Endodermal cell (in vitro differentiated cells): ENCODE measurements around the gene SPATA6L. TPM values are rescaled to one million over a fixed set of nuclear protein-coding genes. Genes with fewer than 3 reads are reported as not detected.

Source experiments
- DNase-seq: peaks from one replicate; pipeline ENCODE4 v3.0.0-alpha.2; 2017
- H3K27ac ChIP-seq: 2 replicates; pipeline ENCODE4 v1.5.1; 2013; ENCODE audit warnings: mild to moderate bottlenecking, low read depth, low read length, moderate library complexity
- H3K27me3 ChIP-seq: 2 replicates; pipeline ENCODE4 v1.6.1; 2013; ENCODE audit warnings: mild to moderate bottlenecking, low read length, moderate library complexity; ENCODE audit not compliant: insufficient read depth, control insufficient read depth, poor library complexity, severe bottlenecking
- H3K36me3 ChIP-seq: 2 replicates; pipeline ENCODE4 v1.7.0; 2013; ENCODE audit warnings: mild to moderate bottlenecking, low read length, moderate library complexity; ENCODE audit not compliant: control insufficient read depth, insufficient read depth
- H3K4me1 ChIP-seq: one replicate; pipeline ENCODE4 v1.7.0; 2013; ENCODE audit warnings: low read length; ENCODE audit not compliant: control insufficient read depth, insufficient read depth
- H3K4me3 ChIP-seq: 2 replicates; pipeline ENCODE4 v1.5.1; 2013; ENCODE audit warnings: mild to moderate bottlenecking, low read length, moderate library complexity
- H3K9ac ChIP-seq: 2 replicates; pipeline ENCODE4 v1.6.1; 2013; ENCODE audit warnings: mild to moderate bottlenecking, low read length, moderate library complexity; ENCODE audit not compliant: poor library complexity, severe bottlenecking; ENCODE audit errors: extremely low read depth
- H3K9me3 ChIP-seq: 2 replicates; pipeline ENCODE4 v1.6.1; 2013; ENCODE audit warnings: mild to moderate bottlenecking, low read length, moderate library complexity; ENCODE audit not compliant: control insufficient read depth
- H3K27ac Mint-ChIP-seq: 2 replicates; pipeline ENCODE4 v1.8.0; 2020; ENCODE audit warnings: mixed read lengths
- H3K27me3 Mint-ChIP-seq: 2 replicates; pipeline ENCODE4 v1.8.0; 2021; ENCODE audit warnings: mild to moderate bottlenecking, mixed read lengths; ENCODE audit not compliant: insufficient read depth
- H3K36me3 Mint-ChIP-seq: 2 replicates; pipeline ENCODE4 v1.8.0; 2020; ENCODE audit warnings: low read depth, mixed read lengths
- H3K4me1 Mint-ChIP-seq: 2 replicates; pipeline ENCODE4 v1.8.0; 2020; ENCODE audit warnings: mixed read lengths
- H3K4me3 Mint-ChIP-seq: 2 replicates; pipeline ENCODE4 v1.8.0; 2020; ENCODE audit warnings: mild to moderate bottlenecking, moderate library complexity, mixed read lengths
- H3K9me3 Mint-ChIP-seq: 2 replicates; pipeline ENCODE4 v1.8.0; 2020; ENCODE audit warnings: mild to moderate bottlenecking, mixed read lengths
- CTCF ChIP-seq: fragments of 200-600 bp; sonication (generic); conservative IDR thresholded peaks from 2 replicates; pipeline ENCODE4 v1.5.0; 2021; ENCODE audit warnings: antibody characterized with exemption, mild to moderate bottlenecking
- WGBS, 2 experiments: methylation state at CpG; one replicate each; pipeline versions ENCODE4 v1.1.5 to v1.1.7; 2013; ENCODE audit warnings: missing lambda C conversion rate in 2 of 2, mixed read lengths in 1 of 2; ENCODE audit not compliant: insufficient coverage in 1 of 2, insufficient read length in 1 of 2; 5-methylcytosine and 5-hydroxymethylcytosine counted together
- total RNA-seq, 2 donors: library from RNA; stranded (reverse); fragmentation: NEBNext Ultra II Directional in 1 of 2; extraction: Animal tissue kit (Norgen Biotek cat#: 25700) in 1 of 2; gene quantifications; 2 replicates in 1 of 2; 3 replicates in 1 of 2; pipeline ENCODE4 v1.2.1, GENCODE V29; 2021

The SPATA6L gene
- total RNA-seq, 2 donors from 2014 or later, result 1.2 to 2.0 TPM

- H3K4me1 Mint-ChIP-seq, result no peaks in the 10 kb centered on the region
- no peak overlapping the region for H3K27ac Mint-ChIP-seq
- H3K9ac ChIP-seq, result no peak overlapping the region
- peaks cover 48% of the 10 kb centered on the region for H3K36me3 Mint-ChIP-seq
- H3K36me3 ChIP-seq, result peaks cover 77% of the 10 kb centered on the region
- H3K4me3 ChIP-seq, result no peak overlapping the region
- H3K9me3 ChIP-seq, result peaks cover 7% of the 10 kb centered on the region
- DNase-seq, result no peak
- no peak overlapping the region for H3K4me3 Mint-ChIP-seq
- H3K27me3 Mint-ChIP-seq, result no peaks in the 10 kb centered on the region
- no peaks in the 10 kb centered on the region for H3K4me1 ChIP-seq
- no peaks in the 10 kb centered on the region for H3K27me3 ChIP-seq
- TF ChIP-seq CTCF, result no peak
- H3K9me3 Mint-ChIP-seq, result peaks cover 5% of the 10 kb centered on the region
- H3K27ac ChIP-seq, result no peak overlapping the region
Measured at GRCh38 chr9:4709380-4709779, 43.1 kb upstream of the SPATA6L start.

- Histone ChIP-seq H3K27me3 (no peaks in the 10 kb centered on the region), H3K4me3 (no peak overlapping the region), H3K4me1 (no peaks in the 10 kb centered on the region), H3K9ac (no peak overlapping the region), H3K36me3 (peaks cover 77% of the 10 kb centered on the region), H3K9me3 (no peaks in the 10 kb centered on the region), H3K27ac (no peak overlapping the region)
- TF ChIP-seq CTCF, result no peak
- H3K9me3 Mint-ChIP-seq, result no peaks in the 10 kb centered on the region
- no peak for DNase-seq
- WGBS, 2 experiments, result 78 to 80% methylated on average over 3 of the region's 4 CpGs
- no peak overlapping the region for H3K4me3 Mint-ChIP-seq
- no peaks in the 10 kb centered on the region for H3K4me1 Mint-ChIP-seq
- no peak overlapping the region for H3K27ac Mint-ChIP-seq
- H3K36me3 Mint-ChIP-seq, result peaks cover 51% of the 10 kb centered on the region
- no peaks in the 10 kb centered on the region for H3K27me3 Mint-ChIP-seq
Measured at GRCh38 chr9:4706971-4707622, 40.8 kb upstream of the SPATA6L start.

- Histone ChIP-seq H3K36me3 (peaks cover 77% of the 10 kb centered on the region), H3K4me1 (no peaks in the 10 kb centered on the region), H3K9ac (no peak overlapping the region), H3K27ac (no peak overlapping the region), H3K4me3 (no peak overlapping the region), H3K27me3 (no peaks in the 10 kb centered on the region), H3K9me3 (no peaks in the 10 kb centered on the region)
- peaks cover 52% of the 10 kb centered on the region for H3K36me3 Mint-ChIP-seq
- peak overlapping the region; percentile 1 for H3K27ac Mint-ChIP-seq
- no peak for TF ChIP-seq CTCF
- no peaks in the 10 kb centered on the region for H3K9me3 Mint-ChIP-seq
- H3K4me1 Mint-ChIP-seq, result no peaks in the 10 kb centered on the region
- 66 to 89% methylated on average over 1 to 2 of the region's 2 CpGs for WGBS, 2 experiments
- H3K4me3 Mint-ChIP-seq, result no peak overlapping the region
- H3K27me3 Mint-ChIP-seq, result no peaks in the 10 kb centered on the region
- no peak for DNase-seq
Measured at GRCh38 chr9:4706021-4706420, 39.7 kb upstream of the SPATA6L start.
